ENCODE measurements around the gene JUN. TPM values are rescaled to one million over a fixed set of nuclear protein-coding genes. Genes with fewer than 3 reads are reported as not detected.

JUN gene
- polyA plus RNA-seq, 1 of the 3 experiments (the other 2 are of a cell fraction): 66.5 TPM

GRCh38 chr1:58799650-58800049 lies 15.8 kb upstream of the JUN start (continued):
- no peak for TF ChIP-seq NFIC (IDR thresholded peaks at IDR 0.05; ENCODE audit: borderline replicate concordance)
- TF ChIP-seq NRF1 (IDR thresholded peaks at IDR 0.05; ENCODE audit: low read depth, low read length): no peak
- no peak for TF ChIP-seq SMC3 (IDR thresholded peaks at IDR 0.05; ENCODE audit: low read depth, low read length)
- TF ChIP-seq MAX (IDR thresholded peaks at IDR 0.05; ENCODE audit: low read depth): no peak
- no peak for TF ChIP-seq TCF12 (IDR thresholded peaks at IDR 0.05)
- no peak for TF ChIP-seq SIN3A (IDR thresholded peaks at IDR 0.05; ENCODE audit: borderline replicate concordance, low read depth, low read length)
- TF ChIP-seq ZBTB33 (IDR thresholded peaks at IDR 0.05; ENCODE audit: borderline replicate concordance, low read depth): no peak
- no peak for TF ChIP-seq GATA2 (CRISPR knock-in tag; IDR thresholded peaks at IDR 0.05)

GRCh38 chr1:58798910-58799442 lies 15.1 kb upstream of the JUN start:
- Histone ChIP-seq H3F3A (replicated peaks; ENCODE audit: insufficient read depth) (no peaks in the 10 kb centered on the region), H3K36me3 (replicated peaks in 1 of 2; ENCODE audit: control insufficient read depth in 1 of 2, insufficient read depth in 2 of 2, low read length in 1 of 2) (no peaks in the 10 kb centered on the region), H2AFZ (ENCODE audit: low read depth) (no peak overlapping the region), H3K4me2 (no peak overlapping the region), H3K9me2 (no peaks in the 10 kb centered on the region), H3K9me3 (no peaks in the 10 kb centered on the region), H3K4me1 (ENCODE audit: control insufficient read depth in 1 of 2, insufficient read depth in 2 of 2, low read depth in 1 of 2, low read length in 1 of 2) (no peaks in the 10 kb centered on the region), H4K20me1 (ENCODE audit: insufficient read depth) (no peaks in the 10 kb centered on the region), H3K9ac (no peak overlapping the region), H3K27me3 (ENCODE audit: insufficient read depth) (no peaks in the 10 kb centered on the region), H3K27ac (ENCODE audit: low read depth in 2 of 2, low read length in 1 of 2) (no peak overlapping the region), H3K4me3 (ENCODE audit: low read depth in 2 of 2, low read length in 1 of 2) (no peak overlapping the region), H3K79me2 (ENCODE audit: insufficient read depth) (no peaks in the 10 kb centered on the region)
- WGBS (ENCODE audit: low lambda C conversion rate): 93% methylated on average over 1 of the region's 1 CpG
- DNase-seq: no peak
- POLR2A ChIA-PET: no interaction called here
- CTCF ChIA-PET: no interaction called here
- TF ChIP-seq IRF3 (IDR thresholded peaks at IDR 0.05; ENCODE audit: low read depth, low read length) (no peak), FOXM1 (IDR thresholded peaks at IDR 0.05; ENCODE audit: low read depth) (no peak), REST (IDR thresholded peaks at IDR 0.05; ENCODE audit: low read depth, low read length) (no peak), TAF1 (IDR thresholded peaks at IDR 0.05; ENCODE audit: borderline replicate concordance, low read depth, low read length) (no peak)

Data from SK-N-SH (cell line).